H1 (cell line): Measurements from ENCODE around the gene SCGB1A1.

ENCODE experiments used
- ATF3 ChIP-seq: IDR thresholded peaks from 2 replicates; pipeline ENCODE4 v1.6.1; 2011; ENCODE audit warnings: low read depth, mild to moderate bottlenecking, low read length; ENCODE audit not compliant: insufficient read depth
- CBX5 ChIP-seq: fragments of 300-800, 300-1000 bp; sonication (generic); IDR thresholded peaks from 2 replicates; pipeline ENCODE4 v1.7.1; 2016; ENCODE audit warnings: antibody characterized with exemption, low read length, low read depth
- CBX8 ChIP-seq: fragments of 300-800, 300-1000 bp; sonication (generic); IDR thresholded peaks from 2 replicates; pipeline ENCODE4 v1.7.1; 2016; ENCODE audit warnings: low read depth, low read length, borderline replicate concordance
- CHD7 ChIP-seq: fragments of 300-600 bp; sonication (generic); IDR thresholded peaks from 2 replicates; pipeline ENCODE4 v1.7.1; 2012; ENCODE audit warnings: low read length, moderate library complexity, mild to moderate bottlenecking, inconsistent platforms; ENCODE audit not compliant: insufficient replicate concordance
- CREB1 ChIP-seq: IDR thresholded peaks from 2 replicates; pipeline ENCODE4 v1.6.1; 2012; ENCODE audit warnings: inconsistent platforms
- CTCF ChIP-seq, 3 experiments: IDR thresholded peaks; 1 replicate in 2 of 3; 2 replicates in 1 of 3; pipeline versions ENCODE4 v1.5.1 to v1.6.1; 2011; ENCODE audit warnings: low read length in 3 of 3, mild to moderate bottlenecking in 3 of 3, inconsistent platforms in 2 of 3, low read depth in 1 of 3, moderate library complexity in 1 of 3; ENCODE audit not compliant: insufficient read depth in 1 of 3; ENCODE audit errors: control extremely low read depth in 1 of 3
- EZH2 ChIP-seq: fragments of 200-600 bp; sonication (generic); IDR thresholded peaks from 2 replicates; pipeline ENCODE4 v1.7.1; 2012; ENCODE audit warnings: low read depth, mild to moderate bottlenecking, moderate library complexity, low read length, inconsistent platforms; ENCODE audit not compliant: severe bottlenecking
- JUND ChIP-seq: IDR thresholded peaks from 2 replicates; pipeline ENCODE4 v1.6.1; 2011; ENCODE audit warnings: mild to moderate bottlenecking, improper control_type of control experiment, low read length
- NRF1 ChIP-seq: IDR thresholded peaks from 2 replicates; pipeline ENCODE4 v1.6.1; 2011; ENCODE audit warnings: mild to moderate bottlenecking, low read depth, low read length, improper control_type of control experiment
- POLR2A ChIP-seq, 2 experiments: IDR thresholded peaks; 1 replicate in 1 of 2; 2 replicates in 1 of 2; pipeline ENCODE4 v1.6.1; 2011; ENCODE audit warnings: low read depth in 2 of 2, low read length in 2 of 2, mild to moderate bottlenecking in 2 of 2; ENCODE audit errors: control extremely low read depth in 1 of 2
- POLR2AphosphoS5 ChIP-seq: IDR thresholded peaks from 2 replicates; pipeline ENCODE4 v1.6.1; 2011; ENCODE audit warnings: low read depth, low read length
- RFX5 ChIP-seq: IDR thresholded peaks from 2 replicates; pipeline ENCODE4 v1.6.1; 2011; ENCODE audit warnings: low read depth, low read length, improper control_type of control experiment, borderline replicate concordance
- SP1 ChIP-seq: IDR thresholded peaks from 2 replicates; pipeline ENCODE4 v1.6.1; 2011; ENCODE audit warnings: low read depth, low read length
- TBP ChIP-seq: IDR thresholded peaks from 2 replicates; pipeline ENCODE4 v1.6.1; 2011; ENCODE audit warnings: low read depth, low read length, improper control_type of control experiment

GRCh38 chr11:62398011-62398994 is 20.5 kb upstream of the SCGB1A1 start:
- TF ChIP-seq CTCF (IDR thresholded peaks at IDR 0.05; ENCODE audit: control extremely low read depth in 1 of 3, insufficient read depth in 1 of 3, low read depth in 1 of 3, low read length in 3 of 3) (no peak), ATF3 (no peak), EZH2 (no peak), CBX8 (no peak), RFX5 (no peak), POLR2AphosphoS5 (no peak), POLR2A (IDR thresholded peaks at IDR 0.05; ENCODE audit: control extremely low read depth in 1 of 2, low read depth in 2 of 2, low read length in 2 of 2) (no peak), CHD7 (no peak), JUND (no peak), CREB1 (no peak), CBX5 (no peak), SP1 (no peak), TBP (no peak), NRF1 (no peak)
